Natural killer cell (primary cell): ENCODE measurements around the gene ABCC11. TPM values are rescaled to one million over a fixed set of nuclear protein-coding genes. Genes with fewer than 3 reads are reported as not detected.
A peak's percentile ranks its signal among the peaks of the same experiment; 100 is the strongest.

Source experiments
- ATAC-seq, 3 donors: fragments of 150-1000 bp in 2 of 3; fragments of 200-7000 bp in 1 of 3; cut with Tn5 transposase; 1 replicate in 1 of 3; 2 replicates in 2 of 3; pipeline ENCODE4 v1.10.0; 2021; ENCODE audit warnings: mild to moderate bottlenecking in 2 of 3, moderate library complexity in 2 of 3
- DNase-seq, 2 donors: peaks; one replicate each; pipeline versions ENCODE4 v3.0.0 to v3.0.0-alpha.2; 2013 to 2021; ENCODE audit warnings: mixed read lengths in 1 of 2
- H3K27ac ChIP-seq: one replicate; pipeline ENCODE4 v1.5.1; 2013; ENCODE audit warnings: mild to moderate bottlenecking, low read length
- H3K27me3 ChIP-seq: one replicate; pipeline ENCODE4 v1.6.1; 2013; ENCODE audit warnings: low read length; ENCODE audit not compliant: control insufficient read depth, insufficient read depth
- H3K36me3 ChIP-seq: one replicate; pipeline ENCODE4 v1.6.1; 2013; ENCODE audit warnings: low read length; ENCODE audit not compliant: control insufficient read depth, insufficient read depth
- H3K4me1 ChIP-seq: one replicate; pipeline ENCODE4 v1.6.1; 2013; ENCODE audit warnings: low read length; ENCODE audit not compliant: control insufficient read depth, insufficient read depth
- H3K4me3 ChIP-seq: one replicate; pipeline ENCODE4 v1.5.1; 2013; ENCODE audit warnings: low read length
- H3K9me3 ChIP-seq: one replicate; pipeline ENCODE4 v1.6.1; 2013; ENCODE audit warnings: low read length; ENCODE audit not compliant: control insufficient read depth, insufficient read depth
- H3K27ac Mint-ChIP-seq, 2 donors: one replicate each; pipeline ENCODE4 v1.8.0; 2022; ENCODE audit warnings: mild to moderate bottlenecking in 2 of 2, mixed read lengths in 2 of 2, moderate library complexity in 1 of 2
- H3K27me3 Mint-ChIP-seq, 2 donors: one replicate each; pipeline ENCODE4 v1.8.0; 2022; ENCODE audit warnings: low read depth in 2 of 2, mixed read lengths in 2 of 2
- H3K36me3 Mint-ChIP-seq: one replicate; pipeline ENCODE4 v1.8.0; 2022; ENCODE audit warnings: mixed read lengths
- H3K4me1 Mint-ChIP-seq, 2 donors: one replicate each; pipeline ENCODE4 v1.8.0; 2022; ENCODE audit warnings: mixed read lengths in 2 of 2
- H3K4me3 Mint-ChIP-seq: one replicate; pipeline ENCODE4 v1.8.0; 2022; ENCODE audit warnings: mild to moderate bottlenecking, moderate library complexity, mixed read lengths
- H3K9me3 Mint-ChIP-seq, 2 donors: one replicate each; pipeline ENCODE4 v1.8.0; 2022; ENCODE audit warnings: mixed read lengths in 2 of 2
- WGBS: methylation state at CpG from one replicate; pipeline ENCODE4 v1.1.7; 2013; ENCODE audit warnings: missing lambda C conversion rate; ENCODE audit not compliant: insufficient coverage; 5-methylcytosine and 5-hydroxymethylcytosine counted together
- intact Hi-C: fragments of 100-400 bp; cut with micrococcal nuclease; formaldehyde crosslinking; loops from one replicate; pipeline ENCODE4 v1.14.2; 2022
- total RNA-seq, 4 donors: library from RNA; stranded (reverse); fragments of 120-200 nt in 1 of 4; gene quantifications; one replicate each; pipeline versions ENCODE4 v1.2.3 to v1.2.4, GENCODE V29; 2013 to 2022
- TF ChIP-seq, protein P1 (sequence below): fragments of 200-600 bp; IDR thresholded peaks from one replicate; pipeline ENCODE4 v1.8.0; 2022; ENCODE audit warnings: antibody characterized with exemption

Gene ABCC11
- total RNA-seq, 3 donors from 2014 or later (not counting 1 experiment from before 2014, with no cell fraction given): 0.20 to 0.30 TPM; not detected in 1

DNA sequence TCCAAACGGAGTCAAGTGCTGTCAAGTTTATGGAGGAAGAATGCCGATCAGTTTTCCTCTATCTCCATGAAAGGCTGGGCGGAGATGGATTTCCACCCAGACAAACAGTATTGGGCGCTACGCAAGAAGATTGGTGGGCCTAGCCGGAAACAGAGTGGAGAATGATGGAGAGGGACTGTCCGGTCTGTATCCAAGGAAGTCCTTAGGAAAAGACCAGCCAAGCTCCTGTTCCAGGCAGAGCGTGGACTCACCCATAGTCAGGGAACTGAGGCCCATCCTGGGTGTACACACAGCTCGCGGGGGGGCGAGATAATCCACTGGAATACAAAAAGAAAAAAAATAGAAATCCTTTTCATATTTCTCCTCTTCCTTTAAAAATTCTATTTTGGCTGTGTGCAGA lies 90.0 kb downstream of the ABCC11 start:
- H3K27ac ChIP-seq: no peak overlapping the region
- no peaks in the 10 kb centered on the region for H3K4me1 Mint-ChIP-seq
- ATAC-seq (no peak), DNase-seq (no peak)
- TF ChIP-seq, protein P1, sequence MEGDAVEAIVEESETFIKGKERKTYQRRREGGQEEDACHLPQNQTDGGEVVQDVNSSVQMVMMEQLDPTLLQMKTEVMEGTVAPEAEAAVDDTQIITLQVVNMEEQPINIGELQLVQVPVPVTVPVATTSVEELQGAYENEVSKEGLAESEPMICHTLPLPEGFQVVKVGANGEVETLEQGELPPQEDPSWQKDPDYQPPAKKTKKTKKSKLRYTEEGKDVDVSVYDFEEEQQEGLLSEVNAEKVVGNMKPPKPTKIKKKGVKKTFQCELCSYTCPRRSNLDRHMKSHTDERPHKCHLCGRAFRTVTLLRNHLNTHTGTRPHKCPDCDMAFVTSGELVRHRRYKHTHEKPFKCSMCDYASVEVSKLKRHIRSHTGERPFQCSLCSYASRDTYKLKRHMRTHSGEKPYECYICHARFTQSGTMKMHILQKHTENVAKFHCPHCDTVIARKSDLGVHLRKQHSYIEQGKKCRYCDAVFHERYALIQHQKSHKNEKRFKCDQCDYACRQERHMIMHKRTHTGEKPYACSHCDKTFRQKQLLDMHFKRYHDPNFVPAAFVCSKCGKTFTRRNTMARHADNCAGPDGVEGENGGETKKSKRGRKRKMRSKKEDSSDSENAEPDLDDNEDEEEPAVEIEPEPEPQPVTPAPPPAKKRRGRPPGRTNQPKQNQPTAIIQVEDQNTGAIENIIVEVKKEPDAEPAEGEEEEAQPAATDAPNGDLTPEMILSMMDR: no peak
- H3K4me3 Mint-ChIP-seq: no peak overlapping the region
- intact Hi-C loops: loop anchor here (2.0 kb wide), 1 partner anchor 1121 kb away; no protein-coding TSS in a partner anchor
- peaks cover 6% of the 10 kb centered on the region for H3K4me1 ChIP-seq
- 85% methylated on average over 11 of the region's 11 CpGs for WGBS
- H3K36me3 ChIP-seq: no peaks in the 10 kb centered on the region
- H3K4me3 ChIP-seq: no peak overlapping the region
- H3K27ac Mint-ChIP-seq: no peak overlapping the region
- no peaks in the 10 kb centered on the region for H3K36me3 Mint-ChIP-seq
- H3K9me3 Mint-ChIP-seq: no peaks in the 10 kb centered on the region
- H3K27me3 ChIP-seq: peaks cover 5% of the 10 kb centered on the region
- no peaks in the 10 kb centered on the region for H3K9me3 ChIP-seq
- peaks cover 12 to 42% of the 10 kb centered on the region in 2 donors for H3K27me3 Mint-ChIP-seq

DNA sequence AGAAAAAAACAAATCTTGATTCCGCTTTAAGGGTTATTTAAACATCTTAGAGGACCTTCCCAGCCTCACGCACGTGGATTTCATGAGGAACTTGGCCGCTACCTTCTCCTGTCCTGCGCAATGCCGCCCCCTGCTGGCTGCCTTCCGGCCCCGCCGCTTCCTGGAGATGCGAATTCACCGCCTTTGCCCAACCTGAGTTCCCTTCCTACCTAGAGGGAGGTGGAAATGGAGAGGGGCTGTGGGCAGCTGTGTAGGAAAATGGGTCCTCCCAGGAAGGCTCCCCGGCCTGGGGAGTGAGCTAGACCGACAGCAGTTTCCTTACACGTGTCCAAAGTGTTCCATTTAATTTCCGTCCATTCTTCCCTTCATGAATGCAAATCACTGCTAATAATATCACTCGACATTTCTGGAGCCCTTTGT lies 90.5 kb downstream of the ABCC11 start:
- Histone ChIP-seq H3K36me3 (no peaks in the 10 kb centered on the region), H3K9me3 (no peaks in the 10 kb centered on the region), H3K4me1 (peaks cover 6% of the 10 kb centered on the region), H3K27ac (no peak overlapping the region), H3K4me3 (no peak overlapping the region), H3K27me3 (peaks cover 5% of the 10 kb centered on the region)
- intact Hi-C loops: loop anchor here (1.0 to 2.0 kb wide), 2 partner anchors 1015 to 1120 kb away; no protein-coding TSS in a partner anchor
- Mint-ChIP-seq H3K4me3 (no peak overlapping the region), H3K27me3 (peaks cover 12 to 38% of the 10 kb centered on the region in 2 donors), H3K27ac (no peak overlapping the region), H3K9me3 (no peaks in the 10 kb centered on the region), H3K36me3 (no peaks in the 10 kb centered on the region), H3K4me1 (no peaks in the 10 kb centered on the region)
- TF ChIP-seq, protein P1: peak; percentile 87
- 14% methylated on average over 13 of the region's 16 CpGs for WGBS
- peak; percentile 47 to 78 (median 71) for ATAC-seq
- DNase-seq: peak; percentile 70 to 83

DNA sequence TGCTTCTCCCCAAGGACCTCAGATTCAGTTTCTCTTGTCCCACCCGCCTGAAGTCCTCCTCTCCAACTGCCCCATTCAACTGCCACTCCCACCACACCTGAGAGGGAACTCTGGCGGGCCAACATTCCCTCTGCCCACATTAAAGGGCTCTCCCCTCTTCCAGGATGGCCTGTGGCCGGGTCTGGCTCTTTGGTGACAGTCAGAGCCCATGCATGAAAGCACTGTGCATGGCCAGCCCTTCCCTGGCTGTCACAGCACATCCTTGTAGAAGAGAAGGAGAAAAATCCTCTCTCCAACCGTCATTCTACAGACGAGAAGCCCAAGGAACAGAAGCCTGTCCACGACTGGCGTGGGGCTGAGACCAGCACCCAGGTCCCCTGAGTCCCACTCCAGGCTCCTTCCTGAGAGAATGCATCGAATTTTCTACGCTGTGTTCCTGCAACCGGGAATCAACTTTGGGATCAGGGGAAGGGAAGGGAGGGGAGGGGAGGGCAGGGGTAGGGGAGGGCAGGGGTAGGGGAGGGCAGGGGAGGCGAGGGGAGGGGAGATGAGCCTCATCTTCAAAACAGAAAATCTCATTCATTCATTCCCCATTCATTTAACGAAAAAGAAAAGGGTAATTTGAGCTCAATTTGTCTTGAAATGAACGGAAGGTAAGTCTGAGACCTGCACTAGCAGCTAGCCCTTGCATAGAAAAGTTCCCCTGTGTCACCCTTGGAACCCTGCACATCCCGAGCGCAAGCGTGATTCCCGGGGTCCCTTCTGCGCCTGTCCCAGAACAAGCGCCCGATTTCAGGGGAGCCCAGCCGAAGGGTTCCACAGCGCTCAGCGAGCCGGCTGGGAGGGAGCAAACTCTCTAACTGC lies 91.2 kb downstream of the ABCC11 start, which contains the start of gene ABCC12:
Gene ABCC12 (minus strand): TSS at position 68 of the 864 bp plus-strand sequence. CDS start 9,569 bp downstream, outside the sequence.
- Mint-ChIP-seq H3K9me3 (no peaks in the 10 kb centered on the region), H3K27ac (no peak within 1 kb of the TSS), H3K36me3 (no peaks in the 10 kb centered on the region), H3K27me3 (peaks cover 12 to 32% of the 10 kb centered on the region in 2 donors), H3K4me1 (no peaks in the 10 kb centered on the region), H3K4me3 (no peak within 1 kb of the TSS)
- H3K4me1 ChIP-seq: peaks cover 6% of the 10 kb centered on the region
- H3K27ac ChIP-seq: no peak within 1 kb of the TSS
- intact Hi-C loops: loop anchor here (1.0 to 2.0 kb wide), 2 partner anchors 1015 to 1119 kb away; no protein-coding TSS in a partner anchor
- H3K27me3 ChIP-seq: peaks cover 5% of the 10 kb centered on the region
- H3K4me3 ChIP-seq: no peak within 1 kb of the TSS
- TF ChIP-seq, protein P1: no peak
- 66% methylated on average over 22 of the region's 24 CpGs for WGBS
- ATAC-seq: no peak
- DNase-seq: no peak
- no peaks in the 10 kb centered on the region for H3K9me3 ChIP-seq
- no peaks in the 10 kb centered on the region for H3K36me3 ChIP-seq
